K562 (cell line): ENCODE data around the gene PSMD4. TPM values are rescaled to one million over a fixed set of nuclear protein-coding genes. Genes with fewer than 3 reads are reported as not detected.

Source experiments
- ATAC-seq: fragments of 200-7000 bp; cut with Tn5 transposase; 3 replicates; pipeline ENCODE4 v1.9.1; 2020; ENCODE audit warnings: moderate library complexity
- BruUV-seq: library from RNA; stranded (reverse); fragments of 400-500 nt; replicated peaks from 2 replicates; lab custom pipeline; 2021; lab: Mats Ljungman, UMichigan
- CTCF ChIA-PET: fragments of 300-600 bp; formaldehyde crosslinking; extraction: SDS; loops from one replicate; lab custom pipeline; 2021; ENCODE audit warnings: low intra/inter-chr PET ratio; lab: Yijun Ruan, JAX
- POLR2A ChIA-PET: fragments of 300-600, 350-650 bp; sonication (Branson Sonifier 250); formaldehyde crosslinking; extraction: SDS; loops from one replicate; lab custom pipeline; 2021; ENCODE audit warnings: antibody characterized with exemption, inconsistent platforms; lab: Yijun Ruan, JAX
- DNase-seq, 4 experiments: peaks; one replicate each; pipeline versions ENCODE4 v3.0.0 to v3.0.0-alpha.2; 2011 to 2018; ENCODE audit warnings: low spot score in 3 of 4, mixed read lengths in 3 of 4; ENCODE audit errors: extremely low read depth in 1 of 4
- FAIRE-seq: peaks from 2 replicates; lab custom pipeline; 2011; peaks lifted over from hg19 to GRCh38; lab: Jason Lieb, UNC
- H2AFZ ChIP-seq: 2 replicates; pipeline ENCODE4 v1.6.0; 2011; ENCODE audit warnings: low read depth, low read length, control low read depth, inconsistent platforms
- H3K27ac ChIP-seq: fragments of 200-600 bp; 3 replicates; pipeline ENCODE4 v1.8.0; 2011; ENCODE audit warnings: low read depth, mild to moderate bottlenecking, control low read depth, inconsistent platforms, low read length, moderate library complexity, mixed read lengths; ENCODE audit errors: extremely low read depth
- H3K27me3 ChIP-seq, 2 experiments: fragments of 300-600 bp in 1 of 2; 2 replicates in 1 of 2; 3 replicates in 1 of 2; pipeline versions ENCODE4 v1.6.0 to v1.8.0; 2011; ENCODE audit warnings: inconsistent platforms in 2 of 2, low read length in 2 of 2, mild to moderate bottlenecking in 1 of 2, mixed read lengths in 1 of 2, moderate library complexity in 1 of 2; ENCODE audit not compliant: control insufficient read depth in 2 of 2, insufficient read depth in 2 of 2
- H3K36me3 ChIP-seq: fragments of 300-600 bp; 3 replicates; pipeline ENCODE4 v1.8.0; 2011; ENCODE audit warnings: mild to moderate bottlenecking, low read length, inconsistent platforms; ENCODE audit not compliant: control insufficient read depth, insufficient read depth
- H3K4me1 ChIP-seq, 2 experiments: fragments of 200-600 bp in 1 of 2; replicated peaks in 1 of 2; 2 replicates in 1 of 2; 3 replicates in 1 of 2; pipeline versions ENCODE4 v1.5.1 to v1.8.0; 2011; ENCODE audit warnings: inconsistent platforms in 2 of 2, low read length in 2 of 2, mild to moderate bottlenecking in 1 of 2, mixed read lengths in 1 of 2, moderate library complexity in 1 of 2; ENCODE audit not compliant: control insufficient read depth in 2 of 2, insufficient read depth in 2 of 2
- H3K4me2 ChIP-seq: 2 replicates; pipeline ENCODE4 v1.6.1; 2011; ENCODE audit warnings: low read length, control low read depth, inconsistent platforms, mixed read lengths; ENCODE audit not compliant: insufficient read depth
- H3K4me3 ChIP-seq: fragments of 200-600 bp; sonication (generic), shearing (Covaris generic); 2 replicates; pipeline ENCODE4 v1.5.1; 2016; ENCODE audit warnings: control low read depth, inconsistent platforms
- H3K79me2 ChIP-seq: fragments of 200-600 bp; 3 replicates; pipeline ENCODE4 v1.8.0; 2011; ENCODE audit warnings: low read length, inconsistent platforms; ENCODE audit not compliant: control insufficient read depth, insufficient read depth
- H3K9ac ChIP-seq, 2 experiments: 2 replicates each; pipeline versions ENCODE4 v1.6.0 to v1.6.1; 2011; ENCODE audit warnings: low read depth in 2 of 2, low read length in 2 of 2, control low read depth in 1 of 2, inconsistent platforms in 1 of 2, mild to moderate bottlenecking in 1 of 2, mixed read lengths in 1 of 2; ENCODE audit not compliant: insufficient read depth in 1 of 2
- H3K9me1 ChIP-seq: one replicate; pipeline ENCODE4 v1.6.0; 2011; ENCODE audit warnings: inconsistent platforms, mild to moderate bottlenecking, low read length, moderate library complexity; ENCODE audit not compliant: control insufficient read depth, insufficient read depth
- H3K9me3 ChIP-seq: replicated peaks from 2 replicates; pipeline ENCODE4 v1.5.1; 2011; ENCODE audit warnings: low read depth, low read length, inconsistent platforms; ENCODE audit not compliant: control insufficient read depth, insufficient read depth
- H4K20me1 ChIP-seq: replicated peaks from 2 replicates; pipeline ENCODE4 v1.6.1; 2011; ENCODE audit warnings: low read length, inconsistent platforms, mixed read lengths; ENCODE audit not compliant: control insufficient read depth, insufficient read depth
- BHLHE40 ChIP-seq: IDR thresholded peaks from 2 replicates; pipeline ENCODE4 v1.6.1; 2011; ENCODE audit warnings: low read length, improper control_type of control experiment
- HMBOX1 ChIP-seq: sonication (generic); IDR thresholded peaks from 2 replicates; pipeline ENCODE4 v1.6.1; 2016
- HMG20B ChIP-seq: fragments of 250-450 bp; sonication (Bioruptor Pico); IDR thresholded peaks from 2 replicates; pipeline ENCODE4 v1.5.0; 2021; ENCODE audit warnings: mild to moderate bottlenecking
- MEIS2 ChIP-seq: fragments of 450-650 bp; IDR thresholded peaks from 2 replicates; pipeline ENCODE4 v1.6.1; 2014; ENCODE audit warnings: mild to moderate bottlenecking; ENCODE audit not compliant: partially characterized antibody
- NFE2 ChIP-seq: IDR thresholded peaks from 2 replicates; pipeline ENCODE4 v1.6.1; 2014; ENCODE audit warnings: antibody characterized with exemption, low read depth
- OTX1 ChIP-seq: fragments of 450-650 bp; formaldehyde crosslinking; IDR thresholded peaks from 2 replicates; pipeline ENCODE4 v1.4.0; 2022; ENCODE audit warnings: mild to moderate bottlenecking
- REST ChIP-seq, 2 experiments: fragments of 450-650 bp; formaldehyde crosslinking in 1 of 2; IDR thresholded peaks; 2 replicates each; pipeline versions ENCODE4 v1.4.0 to v1.6.1; 2014 to 2020; ENCODE audit warnings: mild to moderate bottlenecking in 2 of 2, borderline replicate concordance in 1 of 2, low read depth in 1 of 2
- TCF3 ChIP-seq: sonication (generic); formaldehyde crosslinking; IDR thresholded peaks from 2 replicates; pipeline ENCODE4 v1.4.0; 2020; ENCODE audit warnings: mild to moderate bottlenecking, missing genetic modification reagents
- TEAD4 ChIP-seq, 2 experiments: sonication (generic) in 1 of 2; formaldehyde crosslinking in 1 of 2; IDR thresholded peaks; 2 replicates each; pipeline versions ENCODE4 v1.6.1 to v1.8.0; 2012 to 2022; ENCODE audit warnings: borderline replicate concordance in 1 of 2, inconsistent platforms in 1 of 2, low read length in 1 of 2, mild to moderate bottlenecking in 1 of 2, missing genetic modification reagents in 1 of 2
- ZNF263 ChIP-seq: sonication (generic); formaldehyde crosslinking; IDR thresholded peaks from 2 replicates; pipeline ENCODE4 v1.8.0; 2022; ENCODE audit warnings: mild to moderate bottlenecking, missing genetic modification reagents, borderline replicate concordance
- ZNF274 ChIP-seq: IDR thresholded peaks from 2 replicates; pipeline ENCODE4 v1.6.1; 2011; ENCODE audit warnings: low read depth, mild to moderate bottlenecking, low read length, moderate library complexity, borderline replicate concordance
- ZNF316 ChIP-seq: fragments of 450-650 bp; IDR thresholded peaks from 2 replicates; pipeline ENCODE4 v1.6.1; 2016
- ZNF695 ChIP-seq: fragments of 450-650 bp; formaldehyde crosslinking; IDR thresholded peaks from 2 replicates; pipeline ENCODE4 v1.4.0; 2020; ENCODE audit warnings: mild to moderate bottlenecking, moderate library complexity
- WGBS: fragments of 100-300 bp; shearing (Covaris generic); methylation state at CpG from one replicate; pipeline ENCODE4 v1.1.6; 2016; ENCODE audit warnings: low coverage, mixed read lengths; ENCODE audit not compliant: insufficient coverage; ENCODE audit errors: missing lambda C conversion rate; 5-methylcytosine and 5-hydroxymethylcytosine counted together
- in situ Hi-C: fragments of 300-500 bp; cut with MboI; formaldehyde crosslinking; loops from 4 replicates; pipeline ENCODE4 v1.15.0; 2018; ENCODE audit warnings: inconsistent platforms, mixed read lengths
- intact Hi-C: fragments of 100-400 bp; cut with micrococcal nuclease; formaldehyde crosslinking; loops from 2 replicates; pipeline ENCODE4 v1.14.2; 2022
- polyA plus RNA-seq, 8 experiments: library from polyadenylated mRNA; depleted of rRNA in 4 of 8; stranded (reverse) in 5 of 8; unstranded in 3 of 8; fragments of >200 nt; fragmentation: Nextera tagmentation in 2 of 8; fragmentation: Illumina TruSeq in 1 of 8; extraction: Ambion mirVana in 2 of 8; extraction: Trizol in 1 of 8; gene quantifications; 2 replicates each; pipeline versions ENCODE4 v1.2.1 to v1.2.3, GENCODE V29; 2011 to 2014; ENCODE audit warnings: inconsistent platforms in 1 of 8, missing spikeins in 1 of 8
- total RNA-seq, 7 experiments: library from RNA; depleted of rRNA in 6 of 7; stranded (reverse); fragments of >200 nt in 6 of 7; fragmentation: Illumina TruSeq in 2 of 7; extraction: Trizol in 2 of 7; gene quantifications; 2 replicates each; pipeline versions ENCODE4 v1.2.1 to v1.2.3, GENCODE V29; 2011 to 2021; ENCODE audit warnings: low replicate concordance in 1 of 7

Gene PSMD4
- total and polyA plus RNA-seq, 9 of the 15 experiments (the other 6 are each of a cell fraction or from before 2014, with no cell fraction given), result 194 to 353 (median 295) TPM

DNA sequence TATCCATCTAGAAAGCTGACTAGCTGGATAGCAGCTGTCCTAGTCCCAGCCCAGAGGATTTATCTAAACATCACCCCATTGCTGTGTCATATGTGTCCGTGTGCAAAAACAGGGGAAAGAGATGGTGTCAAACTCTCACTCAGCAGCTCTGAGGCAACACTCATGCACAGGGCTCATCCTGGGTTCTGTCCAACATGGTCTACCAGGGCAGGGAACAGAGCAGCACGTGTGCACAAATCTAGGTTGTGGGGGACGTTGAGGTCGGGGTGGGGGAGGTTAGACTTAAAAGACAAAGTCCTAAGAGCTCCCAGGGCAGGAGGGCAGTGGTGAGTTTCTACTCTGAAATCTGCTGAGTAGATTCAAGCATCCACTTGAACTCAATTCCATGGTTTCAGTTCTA, 56.5 kb downstream of the PSMD4 start:
- H3K4me1 ChIP-seq, result peaks cover 12 to 45% of the 10 kb centered on the region in 2 experiments; a peak in 4 of 5 replicates
- ChIA-PET POLR2A (interaction anchor here (0.7 to 13.7 kb wide), 17 partner anchors 10 to 357 kb away, joined by 3 to 156 read pairs (median 4); partner anchors contain the start of genes PI4KB, PSMB4, SELENBP1 and ZNF687), CTCF (no interaction called here)
- peak overlapping the region; percentile 97 for H3K27ac ChIP-seq
- peak overlapping the region in 1 of 2 experiments; percentile 81; a peak in 2 of 4 replicates for H3K9ac ChIP-seq
- in situ Hi-C loops, result no loop called here
- intact Hi-C loops, result loop anchor here (1.0 kb wide), 1 partner anchor 16 kb away; the partner anchor contains the start of gene PI4KB
- H4K20me1 ChIP-seq, result peaks cover 7% of the 10 kb centered on the region; the same call in 1 of the 2 replicates
- BruUV-seq, result no TSS peak
- FAIRE-seq, result no peak
- H3K27me3 ChIP-seq, result no peaks in the 10 kb centered on the region
- peaks cover 25% of the 10 kb centered on the region for H3K79me2 ChIP-seq
- no peak overlapping the region for H3K4me3 ChIP-seq
- peak in 1 of 4 experiments; percentile 36 for DNase-seq
- H3K9me1 ChIP-seq, result peaks cover 3% of the 10 kb centered on the region
- H3K4me2 ChIP-seq, result peak overlapping the region; percentile 61
- no peak overlapping the region for H2AFZ ChIP-seq
- ATAC-seq, result peak; percentile 20
- WGBS, result 9% methylated on average over 4 of the region's 4 CpGs
- H3K36me3 ChIP-seq, result peaks cover 95% of the 10 kb centered on the region
- no peaks in the 10 kb centered on the region for H3K9me3 ChIP-seq
- TF ChIP-seq NFE2 (peak; percentile 13; the same call in 1 of the 2 replicates), ZNF263 (CRISPR knock-in tag) (0 out of 2 replicates have a peak, but pooled peaks have one; percentile 28), ZNF274 (no peak), TCF3 (CRISPR knock-in tag) (0 out of 2 replicates have a peak, but pooled peaks have one; percentile 5), MEIS2 (peak; percentile 25), HMG20B (CRISPR knock-in tag) (no peak), OTX1 (no peak), HMBOX1 (peak; percentile 18; the same call in 1 of the 2 replicates), REST (IDR thresholded peaks at IDR 0.05; ENCODE audit: borderline replicate concordance) (peak; percentile 10; the same call in 1 of the 2 replicates), REST (CRISPR knock-in tag; IDR thresholded peaks at IDR 0.05; ENCODE audit: low read depth) (no peak), TEAD4 (IDR thresholded peaks at IDR 0.05; ENCODE audit: low read length) (no peak), TEAD4 (CRISPR knock-in tag; IDR thresholded peaks at IDR 0.05; ENCODE audit: borderline replicate concordance) (0 out of 2 replicates have a peak, but pooled peaks have one; percentile 18), ZNF695 (CRISPR knock-in tag) (no peak), BHLHE40 (0 out of 2 replicates have a peak, but pooled peaks have one; percentile 25), ZNF316 (peak; percentile 38; the same call in 1 of the 2 replicates)
